Astrocyte (in vitro differentiated cells and primary cell): Measurements from ENCODE around the gene KHNYN. TPM values are rescaled to one million over a fixed set of nuclear protein-coding genes. Genes with fewer than 3 reads are reported as not detected.

Experiments
- DNase-seq: peaks from one replicate; pipeline ENCODE4 v3.0.0-alpha.2; 2010; ENCODE audit warnings: low read depth
- FAIRE-seq: peaks from 2 replicates; lab custom pipeline; 2011; peaks lifted over from hg19 to GRCh38; lab: Jason Lieb, UNC
- H2AFZ ChIP-seq: 2 replicates; pipeline ENCODE4 v1.6.0; 2012; ENCODE audit warnings: low read depth, low read length, inconsistent platforms
- H3K27ac ChIP-seq: 2 replicates; pipeline ENCODE4 v1.5.1; 2011; ENCODE audit warnings: low read depth, low read length, inconsistent platforms
- H3K27me3 ChIP-seq: 2 replicates; pipeline ENCODE4 v1.6.0; 2011; ENCODE audit warnings: low read length, inconsistent platforms; ENCODE audit not compliant: insufficient read depth
- H3K36me3 ChIP-seq: 2 replicates; pipeline ENCODE4 v1.5.1; 2011; ENCODE audit warnings: low read length, inconsistent platforms; ENCODE audit not compliant: insufficient read depth
- H3K4me1 ChIP-seq: 2 replicates; pipeline ENCODE4 v1.5.1; 2011; ENCODE audit warnings: low read length, inconsistent platforms; ENCODE audit not compliant: insufficient read depth
- H3K4me2 ChIP-seq: 2 replicates; pipeline ENCODE4 v1.6.0; 2012; ENCODE audit warnings: low read length, inconsistent platforms
- H3K4me3 ChIP-seq: 2 replicates; pipeline ENCODE4 v1.5.1; 2011; ENCODE audit warnings: low read depth, mild to moderate bottlenecking, low read length, inconsistent platforms; ENCODE audit not compliant: insufficient read depth
- H3K79me2 ChIP-seq: 2 replicates; pipeline ENCODE4 v1.6.0; 2012; ENCODE audit warnings: mild to moderate bottlenecking, low read length, inconsistent platforms; ENCODE audit not compliant: insufficient read depth
- H3K9ac ChIP-seq: 2 replicates; pipeline ENCODE4 v1.6.0; 2012; ENCODE audit warnings: mild to moderate bottlenecking, low read length, inconsistent platforms
- H3K9me3 ChIP-seq: 2 replicates; pipeline ENCODE4 v1.5.1; 2012; ENCODE audit warnings: low read depth, mild to moderate bottlenecking, low read length, inconsistent platforms; ENCODE audit not compliant: insufficient read depth
- H4K20me1 ChIP-seq: 2 replicates; pipeline ENCODE4 v1.6.0; 2012; ENCODE audit warnings: low read length, inconsistent platforms; ENCODE audit not compliant: insufficient read depth
- H3K27ac Mint-ChIP-seq: one replicate; pipeline ENCODE4 v1.8.0; 2021; ENCODE audit warnings: mild to moderate bottlenecking, mixed read lengths; ENCODE audit not compliant: unreplicated experiment
- H3K27me3 Mint-ChIP-seq: one replicate; pipeline ENCODE4 v1.8.0; 2021; ENCODE audit warnings: low read depth, mixed read lengths; ENCODE audit not compliant: unreplicated experiment
- H3K36me3 Mint-ChIP-seq: one replicate; pipeline ENCODE4 v1.8.0; 2021; ENCODE audit warnings: low read depth, mixed read lengths; ENCODE audit not compliant: unreplicated experiment
- H3K4me1 Mint-ChIP-seq: one replicate; pipeline ENCODE4 v1.8.0; 2021; ENCODE audit warnings: low read depth, mixed read lengths; ENCODE audit not compliant: unreplicated experiment
- H3K4me3 Mint-ChIP-seq: one replicate; pipeline ENCODE4 v1.8.0; 2021; ENCODE audit warnings: mild to moderate bottlenecking, moderate library complexity, mixed read lengths; ENCODE audit not compliant: unreplicated experiment
- H3K9me3 Mint-ChIP-seq: one replicate; pipeline ENCODE4 v1.8.0; 2021; ENCODE audit warnings: mild to moderate bottlenecking, mixed read lengths; ENCODE audit not compliant: unreplicated experiment
- CTCF ChIP-seq: IDR thresholded peaks from 2 replicates; pipeline ENCODE4 v1.5.1; 2011; ENCODE audit warnings: low read depth, mild to moderate bottlenecking, inconsistent platforms, low read length, moderate library complexity; ENCODE audit not compliant: insufficient read depth
- EZH2 ChIP-seq: IDR thresholded peaks from 2 replicates; pipeline ENCODE4 v1.6.1; 2012; ENCODE audit warnings: mild to moderate bottlenecking, low read length, inconsistent platforms; ENCODE audit not compliant: insufficient read depth
- total RNA-seq: library from RNA; stranded (reverse); gene quantifications from 2 replicates; pipeline ENCODE4 v1.2.1, GENCODE V29; 2021

The KHNYN gene
- total RNA-seq, 1 donor from 2014 or later: 45.5 TPM

- Histone ChIP-seq H3K4me2 (no peak overlapping the region), H4K20me1 (peaks cover 47% of the 10 kb centered on the region), H2AFZ (no peak overlapping the region), H3K9me3 (no peaks in the 10 kb centered on the region), H3K9ac (peak overlapping the region; percentile 9), H3K27ac (no peak overlapping the region), H3K4me1 (peaks cover 12% of the 10 kb centered on the region), H3K27me3 (no peaks in the 10 kb centered on the region), H3K36me3 (peaks cover 25% of the 10 kb centered on the region), H3K4me3 (no peak overlapping the region), H3K79me2 (peaks cover 32% of the 10 kb centered on the region)
- DNase-seq (no peak), FAIRE-seq (no peak)
- peaks cover 3% of the 10 kb centered on the region for H3K4me1 Mint-ChIP-seq
- H3K27me3 Mint-ChIP-seq: no peaks in the 10 kb centered on the region
- TF ChIP-seq CTCF (no peak), EZH2 (no peak)
- H3K4me3 Mint-ChIP-seq: no peak overlapping the region
- H3K9me3 Mint-ChIP-seq: no peaks in the 10 kb centered on the region
- peaks cover 9% of the 10 kb centered on the region for H3K36me3 Mint-ChIP-seq
- peak overlapping the region; percentile 50 for H3K27ac Mint-ChIP-seq
Observed at GRCh38 chr14:24439830-24440605, 10.3 kb downstream of the KHNYN start.

GRCh38 chr14:24440606-24441399 lies 11.0 kb downstream of the KHNYN start:
- no peak overlapping the region for H3K4me3 ChIP-seq
- H3K36me3 ChIP-seq: peaks cover 25% of the 10 kb centered on the region
- Mint-ChIP-seq H3K9me3 (no peaks in the 10 kb centered on the region), H3K27ac (no peak overlapping the region), H3K27me3 (no peaks in the 10 kb centered on the region), H3K4me1 (peaks cover 3% of the 10 kb centered on the region), H3K4me3 (peak overlapping the region; percentile 96), H3K36me3 (peaks cover 9% of the 10 kb centered on the region)
- H3K27me3 ChIP-seq: no peaks in the 10 kb centered on the region
- H3K9me3 ChIP-seq: no peaks in the 10 kb centered on the region
- FAIRE-seq (no peak), DNase-seq (no peak)
- H3K4me2 ChIP-seq: peak overlapping the region; percentile 99
- peaks cover 32% of the 10 kb centered on the region for H3K79me2 ChIP-seq
- peak overlapping the region; percentile 99 for H3K9ac ChIP-seq
- no peak for TF ChIP-seq CTCF
- TF ChIP-seq EZH2: no peak
- H3K27ac ChIP-seq: no peak overlapping the region
- H4K20me1 ChIP-seq: peaks cover 39% of the 10 kb centered on the region
- H2AFZ ChIP-seq: no peak overlapping the region
- peaks cover 12% of the 10 kb centered on the region for H3K4me1 ChIP-seq
